Stimulated activated CD4-positive, alpha-beta T cell treated with anti-CD3 and anti-CD28 coated beads, TNF-alpha, amount 100 ng/mL, for 24 hours (primary cell): ENCODE results near the gene DYNLRB2.

Experiments
- DNase-seq, 3 experiments: peaks; one replicate each; pipeline ENCODE4 v3.0.0-alpha.2; 2020; ENCODE audit warnings: low read depth in 3 of 3

DYNLRB2 gene

DNA sequence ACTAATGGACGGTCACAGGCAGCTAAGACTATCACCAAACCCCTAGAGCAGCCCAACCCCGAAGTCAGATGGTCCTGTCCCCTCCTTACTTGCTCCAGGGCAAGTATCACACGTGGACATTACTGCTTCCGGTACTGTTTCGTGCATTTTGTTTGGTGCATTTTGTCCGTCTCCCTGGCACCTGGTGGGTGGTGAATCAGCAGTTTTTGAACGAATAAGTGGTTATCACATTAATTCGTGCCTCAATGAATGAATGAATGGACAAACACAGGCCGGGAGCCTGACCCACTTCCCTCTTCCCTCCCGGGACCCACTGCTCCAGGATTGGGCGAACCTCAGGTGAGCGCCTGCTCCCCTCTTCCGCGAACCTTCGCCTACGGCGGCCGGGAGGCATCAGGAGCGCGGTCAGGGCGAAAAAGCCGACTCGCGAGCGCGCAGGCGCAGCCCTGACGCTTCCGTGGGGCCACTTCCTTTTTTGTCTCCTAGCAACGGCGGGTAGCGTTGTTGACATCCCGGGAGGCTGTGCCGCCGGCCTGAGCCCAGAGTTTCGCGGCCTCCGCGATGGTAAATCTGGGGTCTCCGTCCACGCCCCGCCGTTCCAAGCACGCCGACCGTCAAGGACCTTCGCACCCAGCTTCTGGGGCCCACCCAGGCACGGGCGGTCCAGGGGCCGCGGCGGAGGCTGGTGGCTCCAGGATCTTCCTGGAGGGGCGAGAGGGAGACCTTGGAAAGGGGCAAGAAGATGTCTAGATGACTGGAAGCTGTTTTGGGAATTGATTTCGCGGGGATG, at the start of gene DYNLRB2:
Gene DYNLRB2, plus strand, starts transcription at position 478 of the 790 bp plus-strand sequence. Its CDS starts 84 bp downstream, at position 562.
- DNase-seq, result peak; percentile 81 to 89 (median 85)

GRCh38 chr16:80500116-80500859, 40.5 kb upstream of the DYNLRB2 start:
- DNase-seq, result no peak

GRCh38 chr16:80500961-80501525, 39.8 kb upstream of the DYNLRB2 start:
- DNase-seq, result no peak

GRCh38 chr16:80503107-80503506, 37.7 kb upstream of the DYNLRB2 start:
- no peak for DNase-seq

DNA sequence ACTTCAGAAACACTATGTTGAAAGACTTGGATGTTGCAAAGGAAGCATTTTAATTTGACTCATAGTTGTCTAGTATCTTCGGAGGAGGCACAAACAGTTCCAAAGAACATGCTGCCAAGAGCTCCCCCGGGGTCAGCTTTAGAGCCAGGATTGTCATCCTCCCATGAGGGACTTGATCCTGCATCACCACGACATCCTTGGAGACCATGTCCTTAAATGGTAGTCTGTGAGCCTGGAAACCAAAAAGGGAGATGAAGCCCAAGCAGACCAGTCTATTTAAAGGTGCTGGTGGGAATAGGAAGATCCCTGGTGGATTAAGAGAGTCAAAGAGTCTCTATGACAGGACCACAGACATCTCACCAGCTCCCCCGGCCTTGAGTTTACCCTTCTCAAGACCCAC, 33.3 kb upstream of the DYNLRB2 start:
- no peak for DNase-seq

DNA sequence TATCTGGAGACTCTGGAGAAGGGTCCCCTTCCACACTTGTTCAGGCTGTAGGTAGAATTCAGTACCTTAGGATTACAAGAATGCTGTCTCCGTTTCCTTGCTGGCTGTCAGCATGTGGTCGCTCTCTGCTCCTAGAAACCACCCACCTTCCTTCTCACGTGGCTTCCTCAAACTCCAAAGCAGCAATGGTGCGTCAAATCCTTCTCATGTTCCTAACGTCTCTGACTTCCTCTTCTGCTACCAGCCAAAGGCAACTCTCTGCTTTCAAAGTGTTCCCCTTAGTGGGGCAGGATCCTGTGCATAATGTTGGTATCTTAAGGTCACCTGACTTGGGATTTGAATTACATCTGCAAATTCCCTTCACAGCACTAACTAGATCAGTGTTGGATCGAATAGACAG, 30.9 kb upstream of the DYNLRB2 start:
- DNase-seq, result no peak

- no peak for DNase-seq
These were observed 28.8 kb upstream of the DYNLRB2 start for GRCh38 chr16:80511824-80512592.

DNA sequence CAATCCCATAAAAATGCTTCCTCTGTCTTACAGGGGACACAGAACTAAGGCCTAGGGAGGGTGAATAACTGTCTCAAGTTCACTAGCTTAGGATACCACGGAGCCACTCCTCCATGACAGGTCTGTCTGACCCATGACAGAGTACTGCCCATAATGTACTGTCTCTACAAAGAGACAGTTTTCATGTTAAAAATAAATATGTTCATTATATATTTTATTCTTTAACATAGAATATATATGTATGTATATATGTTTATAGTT, 28.3 kb upstream of the DYNLRB2 start:
- DNase-seq, result no peak

GRCh38 chr16:80515374-80515773, 25.4 kb upstream of the DYNLRB2 start:
- DNase-seq, result no peak

GRCh38 chr16:80517846-80518245, 22.9 kb upstream of the DYNLRB2 start:
- no peak for DNase-seq

GRCh38 chr16:80518436-80518835, 22.4 kb upstream of the DYNLRB2 start:
- DNase-seq, result no peak

- no peak for DNase-seq
These were observed 21.6 kb upstream of the DYNLRB2 start for GRCh38 chr16:80519189-80519588.

- DNase-seq, result no peak
These were observed 15.4 kb upstream of the DYNLRB2 start for GRCh38 chr16:80525420-80525819.

DNA sequence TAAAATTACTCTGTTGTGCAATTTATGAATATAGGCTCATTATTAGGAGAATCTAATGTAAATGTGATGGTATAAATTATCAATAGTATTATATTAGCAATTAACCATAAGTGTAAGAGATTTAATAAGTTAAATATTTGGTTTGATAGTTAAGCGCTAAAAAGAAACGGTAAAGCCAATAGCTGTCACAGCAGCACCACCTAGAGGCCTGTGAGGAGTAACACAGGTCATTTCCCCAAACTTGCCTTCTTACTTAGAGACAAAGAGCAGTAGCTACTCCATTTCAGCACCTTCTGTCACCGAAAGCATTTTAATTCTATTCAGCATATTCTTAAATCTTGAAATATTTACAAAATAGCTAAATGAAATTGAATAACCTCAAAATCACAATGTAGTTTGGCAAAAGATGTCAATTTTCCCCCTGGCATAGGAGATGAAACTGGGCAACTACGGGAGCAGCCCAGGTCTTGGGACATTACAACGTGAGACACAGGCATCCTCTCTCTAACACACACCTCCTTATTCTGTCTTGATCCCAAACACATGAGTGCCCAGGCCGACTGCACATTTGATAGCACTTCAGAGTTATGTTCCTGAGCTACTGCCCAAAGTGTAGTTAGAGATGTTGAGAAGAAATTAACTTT, 14.3 kb upstream of the DYNLRB2 start:
- DNase-seq, result peak; percentile 25 to 45 (median 40)

DNA sequence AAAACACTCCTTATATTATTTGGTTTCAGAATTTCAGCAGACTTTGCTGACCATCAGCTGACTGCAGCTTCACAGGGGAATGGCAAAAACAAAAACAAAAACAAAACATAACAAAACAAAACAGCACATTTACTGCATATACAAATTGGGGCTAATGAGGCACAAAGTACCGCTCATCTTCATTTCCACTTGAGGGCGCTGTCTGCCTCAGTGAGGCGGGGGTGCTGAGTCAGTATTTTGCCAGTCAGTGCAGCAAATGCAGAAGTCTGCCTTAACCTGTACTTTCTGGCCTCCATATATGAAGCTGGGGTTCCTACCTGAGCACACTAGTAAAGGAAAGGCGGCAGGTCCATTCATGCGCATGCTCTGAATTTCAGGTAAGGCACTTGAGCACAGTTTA, 13.5 kb upstream of the DYNLRB2 start:
- peak in 1 of 3 experiments; percentile 49 for DNase-seq

DNA sequence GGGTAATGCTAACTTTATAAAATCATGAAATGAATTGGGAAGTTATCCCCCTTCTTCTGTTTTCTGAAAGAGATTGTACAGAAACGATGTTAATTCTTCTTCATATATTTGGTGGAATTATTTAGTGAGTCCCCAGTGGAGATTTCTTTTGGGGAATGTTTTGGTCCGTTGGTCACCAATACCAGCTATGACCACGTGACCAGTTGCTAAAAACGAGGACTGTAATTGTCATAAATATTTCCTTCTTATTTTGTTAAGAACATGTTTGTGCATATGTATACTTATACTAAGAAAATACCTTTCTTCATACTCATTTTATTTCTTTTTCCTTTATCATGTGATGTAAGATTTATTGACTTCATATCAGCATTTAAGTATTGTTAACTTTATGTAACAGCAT, 10.3 kb upstream of the DYNLRB2 start:
- no peak for DNase-seq

- DNase-seq, result no peak
These were observed 4.6 kb upstream of the DYNLRB2 start for GRCh38 chr16:80536238-80536637.

GRCh38 chr16:80541306-80541694, 507 bp downstream of the DYNLRB2 start:
- no peak for DNase-seq

GRCh38 chr16:80543162-80543561, 2.4 kb downstream of the DYNLRB2 start:
- no peak for DNase-seq

- DNase-seq, result no peak
These were observed 3.5 kb downstream of the DYNLRB2 start for GRCh38 chr16:80544326-80544725.

DNA sequence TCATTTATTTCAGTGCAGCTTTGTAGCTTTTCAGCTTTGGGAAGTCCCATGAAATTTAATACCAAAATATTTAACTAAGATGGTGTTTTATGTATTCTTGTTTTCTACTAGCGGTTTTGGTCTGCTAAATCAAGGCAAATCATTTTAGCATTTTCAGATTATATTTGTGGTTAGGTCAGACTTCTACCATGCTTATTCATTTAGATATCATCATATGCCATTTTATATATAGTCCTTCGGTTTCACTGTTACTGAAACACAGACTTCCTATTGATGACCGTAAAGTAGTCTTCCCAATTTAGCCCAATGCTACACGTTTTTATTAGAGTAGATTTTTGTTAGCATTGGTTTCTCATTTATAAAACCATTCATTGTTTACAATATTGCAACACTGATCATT, 5.5 kb downstream of the DYNLRB2 start:
- DNase-seq, result no peak

DNA sequence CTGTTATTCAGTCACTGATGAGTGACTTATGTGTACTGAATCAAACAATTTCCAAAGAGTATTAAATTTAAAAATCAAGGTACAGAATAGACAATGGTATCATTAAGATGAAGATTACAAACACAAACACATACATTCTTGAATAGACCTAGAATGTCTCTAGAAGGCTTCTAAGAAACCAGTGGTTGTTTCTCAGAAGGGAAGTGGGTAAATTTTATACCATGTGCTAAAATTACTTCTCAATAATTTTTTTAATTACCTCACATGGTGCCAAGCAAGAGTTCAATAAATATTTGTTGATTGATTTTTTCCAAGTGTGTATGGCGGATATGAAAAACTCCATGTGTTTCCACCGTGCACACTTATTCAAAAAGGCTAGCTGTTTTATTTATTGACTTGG, 6.4 kb downstream of the DYNLRB2 start:
- DNase-seq, result no peak
